Epithelial cell of proximal tubule (primary cell): ENCODE results near the gene ARMS2. TPM values are rescaled to one million over a fixed set of nuclear protein-coding genes. Genes with fewer than 3 reads are reported as not detected.
A peak's percentile ranks its signal among the peaks of the same experiment; 100 is the strongest.

Experiments used
- DNase-seq: peaks from one replicate; pipeline ENCODE4 v3.0.0-alpha.2; 2011; ENCODE audit warnings: low read depth
- H3K4me3 ChIP-seq: 2 replicates; pipeline ENCODE4 v1.5.1; 2011; ENCODE audit warnings: low read depth, mild to moderate bottlenecking, low read length
- CTCF ChIP-seq: conservative IDR thresholded peaks from 2 replicates; pipeline ENCODE4 v1.5.1; 2012; ENCODE audit warnings: low read depth, mild to moderate bottlenecking, low read length
- total RNA-seq: library from RNA; depleted of rRNA; stranded (reverse); fragments of >200 nt; gene quantifications from 2 replicates; pipeline ENCODE4 v1.2.3, GENCODE V29; 2015

The ARMS2 gene
- total RNA-seq, 1 donor from 2014 or later, result not detected

GRCh38 chr10:122460891-122461293 lies 6.4 kb downstream of the ARMS2 start:
- no peak for TF ChIP-seq CTCF
- DNase-seq, result no peak
- peak overlapping the region; percentile 80 for H3K4me3 ChIP-seq

- no peak for DNase-seq
- H3K4me3 ChIP-seq, result peak within 1 kb of the TSS; percentile 80
- TF ChIP-seq CTCF, result no peak
Measured at GRCh38 chr10:122461367-122461728, 6.9 kb downstream of the ARMS2 start, which contains the start of gene HTRA1. Gene HTRA1, plus strand, starts transcription at chr10:122461553. Its CDS starts 100 bp downstream, at chr10:122461653.

GRCh38 chr10:122461729-122462532 lies 7.5 kb downstream of the ARMS2 start:
- no peak for DNase-seq
- no peak for TF ChIP-seq CTCF
- peak overlapping the region; percentile 80 for H3K4me3 ChIP-seq

GRCh38 chr10:122462533-122463465 lies 8.3 kb downstream of the ARMS2 start:
- no peak for TF ChIP-seq CTCF
- DNase-seq, result no peak
- peak overlapping the region; percentile 80 for H3K4me3 ChIP-seq

GRCh38 chr10:122463466-122464249 lies 9.2 kb downstream of the ARMS2 start:
- no peak for DNase-seq
- H3K4me3 ChIP-seq, result peak overlapping the region; percentile 80
- no peak for TF ChIP-seq CTCF

GRCh38 chr10:122464250-122464510 lies 9.7 kb downstream of the ARMS2 start:
- no peak overlapping the region for H3K4me3 ChIP-seq
- no peak for DNase-seq
- TF ChIP-seq CTCF, result no peak
